Adrenal gland (tissue), 5 donors: ENCODE measurements around the gene TADA3.

Experiments used
- CTCF ChIP-seq, 6 experiments: fragments of 450-650 bp in 4 of 6; fragments of 200-600 bp in 2 of 6; sonication (generic) in 1 of 6; IDR thresholded peaks; 1 replicate in 5 of 6; 2 replicates in 1 of 6; pipeline versions ENCODE4 v1.5.1 to v1.8.0; 2016 to 2021; ENCODE audit warnings: antibody characterized with exemption in 6 of 6, mild to moderate bottlenecking in 2 of 6, moderate library complexity in 1 of 6
- POLR2A ChIP-seq, 2 donors: fragments of 450-650 bp; IDR thresholded peaks; one replicate each; pipeline ENCODE4 v1.6.1; 2017; ENCODE audit warnings: antibody characterized with exemption in 2 of 2, mild to moderate bottlenecking in 2 of 2, moderate library complexity in 1 of 2
- donor health status: DM: no; HTN: no; CAD: no.

- TF ChIP-seq CTCF (IDR thresholded peaks at IDR 0.05) = no peak
- no peak for TF ChIP-seq POLR2A (IDR thresholded peaks at IDR 0.05)
These were observed 23.7 kb upstream of the TADA3 start for GRCh38 chr3:9815986-9816385.
